HG03575 (cell line): ENCODE measurements around the gene C11orf97.

ENCODE experiments used
- ATAC-seq: cut with Tn5 transposase; IDR thresholded peaks from one replicate; pipeline ENCODE4 v1.9.1; 2021; ENCODE audit not compliant: unreplicated experiment, insufficient number of reproducible peaks, low FRiP score; ENCODE audit errors: extremely low read depth

C11orf97 gene

GRCh38 chr11:94521684-94522083 is 9.4 kb downstream of the C11orf97 start:
- no peak for ATAC-seq

- ATAC-seq: no peak
Measured at GRCh38 chr11:94524341-94524740, 12.1 kb downstream of the C11orf97 start.

GRCh38 chr11:94525546-94526324 is 13.5 kb downstream of the C11orf97 start:
- no peak for ATAC-seq

GRCh38 chr11:94526645-94527438 is 14.6 kb downstream of the C11orf97 start:
- ATAC-seq: no peak

- no peak for ATAC-seq
Measured at GRCh38 chr11:94528551-94528950, 16.3 kb downstream of the C11orf97 start.

- ATAC-seq: no peak
Measured at GRCh38 chr11:94532211-94532610, 19.9 kb downstream of the C11orf97 start.

- ATAC-seq: no peak
Measured at GRCh38 chr11:94533206-94533605, 20.9 kb downstream of the C11orf97 start.

GRCh38 chr11:94533696-94534630 is 21.7 kb downstream of the C11orf97 start:
- ATAC-seq: no peak

- no peak for ATAC-seq
Measured at GRCh38 chr11:94536386-94536785, 24.1 kb downstream of the C11orf97 start.

- no peak for ATAC-seq
Measured at GRCh38 chr11:94537031-94537600, 24.9 kb downstream of the C11orf97 start.

- ATAC-seq: no peak
Measured at GRCh38 chr11:94539420-94539819, 27.2 kb downstream of the C11orf97 start.

- ATAC-seq: peak; percentile 59
Measured at GRCh38 chr11:94543695-94544645, 31.7 kb downstream of the C11orf97 start, which contains the start of gene FUT4. Gene FUT4, plus strand, starts transcription at chr11:94543921. Its CDS starts 213 bp downstream, at chr11:94544134.

GRCh38 chr11:94544646-94545263 is 32.5 kb downstream of the C11orf97 start:
- no peak for ATAC-seq

GRCh38 chr11:94545264-94546161 is 33.3 kb downstream of the C11orf97 start:
- no peak for ATAC-seq

GRCh38 chr11:94546162-94546470 is 33.9 kb downstream of the C11orf97 start:
- ATAC-seq: no peak

GRCh38 chr11:94546886-94547285 is 34.6 kb downstream of the C11orf97 start:
- no peak for ATAC-seq

GRCh38 chr11:94549146-94549545 is 36.9 kb downstream of the C11orf97 start:
- ATAC-seq: no peak
